ENCODE data around the gene WDR27.
"Not testable (repeated sequence)": the region's sequence is repeated elsewhere in the genome, so short reads cannot be mapped to it uniquely, and the experiment has no call there.

WDR27 gene

GRCh38 chr6:169469028-169469427, 232.8 kb downstream of the WDR27 start:
- no peak for DNase-seq

GRCh38 chr6:169467755-169468154, 234.1 kb downstream of the WDR27 start:
- not testable (repeated sequence) for DNase-seq

- DNase-seq = not testable (repeated sequence)
Measured at GRCh38 chr6:169466256-169466655, 235.6 kb downstream of the WDR27 start.

GRCh38 chr6:169457762-169458161, 244.1 kb downstream of the WDR27 start:
- no peak for DNase-seq

GRCh38 chr6:169456840-169457239, 245.0 kb downstream of the WDR27 start:
- no peak for DNase-seq

GRCh38 chr6:169455470-169455869, 246.4 kb downstream of the WDR27 start:
- no peak for DNase-seq

- no peak for DNase-seq
Measured at GRCh38 chr6:169454872-169455204, 247.0 kb downstream of the WDR27 start.

GRCh38 chr6:169454204-169454871, 247.5 kb downstream of the WDR27 start:
- DNase-seq = no peak

- DNase-seq = no peak
Measured at GRCh38 chr6:169452869-169453620, 248.8 kb downstream of the WDR27 start.

GRCh38 chr6:169452117-169452868, 249.5 kb downstream of the WDR27 start:
- DNase-seq = no peak

- DNase-seq = no peak
Measured at GRCh38 chr6:169451065-169451838, 250.6 kb downstream of the WDR27 start.

GRCh38 chr6:169450097-169450496, 251.7 kb downstream of the WDR27 start:
- DNase-seq = no peak

GRCh38 chr6:169449221-169449620, 252.6 kb downstream of the WDR27 start:
- no peak for DNase-seq

- DNase-seq = no peak
Measured at GRCh38 chr6:169445661-169446581, 255.9 kb downstream of the WDR27 start.

- no peak for DNase-seq
Measured at GRCh38 chr6:169445227-169445626, 256.6 kb downstream of the WDR27 start.

- DNase-seq = no peak
Measured at GRCh38 chr6:169441292-169441691, 260.5 kb downstream of the WDR27 start.

GRCh38 chr6:169439710-169440109, 262.1 kb downstream of the WDR27 start:
- DNase-seq = no peak

GRCh38 chr6:169434554-169434953, 267.3 kb downstream of the WDR27 start:
- DNase-seq = not testable (repeated sequence)

GRCh38 chr6:169429001-169429400, 272.8 kb downstream of the WDR27 start:
- no peak for DNase-seq

GRCh38 chr6:169428532-169428931, 273.3 kb downstream of the WDR27 start:
- DNase-seq = no peak

- no peak for DNase-seq
Measured at GRCh38 chr6:169427856-169428255, 274.0 kb downstream of the WDR27 start.

- no peak for DNase-seq
Measured at GRCh38 chr6:169426611-169427010, 275.2 kb downstream of the WDR27 start.

Measured in RPMI8226 (cell line).